ENCODE results near the gene NEURL2. TPM values are rescaled to one million over a fixed set of nuclear protein-coding genes. Genes with fewer than 3 reads are reported as not detected.
A peak's percentile ranks its signal among the peaks of the same experiment; 100 is the strongest.

Gene NEURL2
- total RNA-seq, 4 donors from 2014 or later, result 4.1 to 6.5 (median 5.5) TPM

GRCh38 chr20:45857882-45858216, 33.2 kb downstream of the NEURL2 start:
- Histone ChIP-seq H3K36me3 (peaks cover 0 to 25% (median 0%) of the 10 kb centered on the region in 3 donors), H3K4me3 (peak overlapping the region; percentile 91 to 95 (median 92)), H3K9me3 (no peaks in the 10 kb centered on the region), H3K27ac (peak overlapping the region; percentile 77 to 90 (median 85)), H3K27me3 (no peaks in the 10 kb centered on the region), H3K4me1 (peaks cover 26 to 46% (median 28%) of the 10 kb centered on the region in 3 donors)
- DNase-seq, result no peak
- 17 to 33% methylated on average over 4 to 10 of the region's 13 CpGs for WGBS, 2 donors
- TF ChIP-seq CTCF (IDR thresholded peaks at IDR 0.05) (no peak), POLR2A (IDR thresholded peaks at IDR 0.05) (no peak)
- intact Hi-C loops (cut with DNase I), result no loop called here

- H3K4me1 ChIP-seq, result peaks cover 26 to 46% (median 28%) of the 10 kb centered on the region in 3 donors
- intact Hi-C loops (cut with DNase I), result no loop called here
- peak; percentile 91 for DNase-seq
- peak within 1 kb of the TSS; percentile 91 to 95 (median 92) for H3K4me3 ChIP-seq
- peak within 1 kb of the TSS; percentile 82 to 90 (median 85) for H3K27ac ChIP-seq
- no peak for TF ChIP-seq CTCF (IDR thresholded peaks at IDR 0.05)
- TF ChIP-seq POLR2A (IDR thresholded peaks at IDR 0.05), result peak in 2 of 4 donors; percentile 32 to 75
- no peaks in the 10 kb centered on the region for H3K27me3 ChIP-seq
- H3K9me3 ChIP-seq, result no peaks in the 10 kb centered on the region
- WGBS, 2 donors, result 0% methylated on average over 2 to 5 of the region's 36 CpGs
- H3K36me3 ChIP-seq, result peaks cover 0 to 30% (median 0%) of the 10 kb centered on the region in 3 donors
Measured at GRCh38 chr20:45857114-45857881, 33.7 kb downstream of the NEURL2 start, which contains the start of the genes ACOT8 and ZSWIM3. ACOT8 (minus strand) TSS chr20:45857392; CDS start chr20:45857315, 77 bp downstream. ZSWIM3 (plus strand) TSS chr20:45857614; CDS start chr20:45857826, 212 bp downstream.

GRCh38 chr20:45853484-45853883, 37.5 kb downstream of the NEURL2 start:
- DNase-seq, result no peak
- Histone ChIP-seq H3K4me1 (peaks cover 23 to 41% (median 28%) of the 10 kb centered on the region in 3 donors), H3K4me3 (no peak overlapping the region), H3K36me3 (peaks cover 0 to 68% (median 0%) of the 10 kb centered on the region in 3 donors), H3K9me3 (no peaks in the 10 kb centered on the region), H3K27ac (no peak overlapping the region), H3K27me3 (no peaks in the 10 kb centered on the region)
- TF ChIP-seq CTCF (IDR thresholded peaks at IDR 0.05) (no peak), POLR2A (IDR thresholded peaks at IDR 0.05) (no peak)
- intact Hi-C loops (cut with DNase I), result no loop called here
- 81 to 86% methylated on average over 2 of the region's 2 CpGs for WGBS, 2 donors

GRCh38 chr20:45852326-45852725, 38.7 kb downstream of the NEURL2 start:
- Histone ChIP-seq H3K9me3 (no peaks in the 10 kb centered on the region), H3K27me3 (no peaks in the 10 kb centered on the region), H3K4me1 (peaks cover 13 to 30% (median 21%) of the 10 kb centered on the region in 3 donors), H3K36me3 (peaks cover 0 to 80% (median 0%) of the 10 kb centered on the region in 3 donors), H3K27ac (no peak overlapping the region), H3K4me3 (no peak overlapping the region)
- no peak for DNase-seq
- intact Hi-C loops (cut with DNase I), result no loop called here
- WGBS, 2 donors, result 88 to 96% methylated on average over 5 to 6 of the region's 6 CpGs
- TF ChIP-seq CTCF (IDR thresholded peaks at IDR 0.05), result no peak
- no peak for TF ChIP-seq POLR2A (IDR thresholded peaks at IDR 0.05)

GRCh38 chr20:45851501-45851900, 39.5 kb downstream of the NEURL2 start:
- Histone ChIP-seq H3K4me1 (peaks cover 13 to 25% (median 20%) of the 10 kb centered on the region in 3 donors), H3K9me3 (no peaks in the 10 kb centered on the region), H3K4me3 (no peak overlapping the region), H3K27ac (no peak overlapping the region), H3K36me3 (peaks cover 0 to 88% (median 0%) of the 10 kb centered on the region in 3 donors), H3K27me3 (no peaks in the 10 kb centered on the region)
- TF ChIP-seq POLR2A (IDR thresholded peaks at IDR 0.05) (no peak), CTCF (IDR thresholded peaks at IDR 0.05) (no peak)
- intact Hi-C loops (cut with DNase I), result no loop called here
- no peak for DNase-seq

All from esophagus squamous epithelium (tissue), 5 donors.